Activated B cell treated with CpG ODN at 0.5 μM for 24 hours (primary cell): Measurements from ENCODE around the gene ZNF385A. TPM values are rescaled to one million over a fixed set of nuclear protein-coding genes. Genes with fewer than 3 reads are reported as not detected.
A peak's percentile ranks its signal among the peaks of the same experiment; 100 is the strongest.

ENCODE experiments used
- ATAC-seq: fragments of 200-7000 bp; cut with Tn5 transposase; one replicate; pipeline ENCODE4 v1.10.0; 2021; ENCODE audit warnings: low read depth, mild to moderate bottlenecking, moderate library complexity
- CTCF ChIA-PET: fragments of 350-600 bp; sonication (Branson Sonifier 250); formaldehyde crosslinking; loops from one replicate; lab custom pipeline; 2021; ENCODE audit warnings: antibody characterized with exemption; lab: Charles Lee
- POLR2A ChIA-PET: fragments of 350-600 bp; sonication (Branson Sonifier 250); formaldehyde crosslinking; loops from one replicate; lab custom pipeline; 2021; ENCODE audit warnings: antibody characterized with exemption; lab: Charles Lee
- DNase-seq: peaks from one replicate; pipeline ENCODE4 v3.0.0; 2022
- H3K27ac Mint-ChIP-seq: one replicate; pipeline ENCODE4 v1.8.0; 2020; ENCODE audit warnings: mixed read lengths
- H3K27me3 Mint-ChIP-seq: one replicate; pipeline ENCODE4 v1.8.0; 2021; ENCODE audit warnings: mixed read lengths
- H3K36me3 Mint-ChIP-seq: one replicate; pipeline ENCODE4 v1.8.0; 2021; ENCODE audit warnings: low read depth, mixed read lengths
- H3K4me1 Mint-ChIP-seq: one replicate; pipeline ENCODE4 v1.8.0; 2021; ENCODE audit warnings: mixed read lengths
- H3K4me3 Mint-ChIP-seq: one replicate; pipeline ENCODE4 v1.8.0; 2020; ENCODE audit warnings: mild to moderate bottlenecking, mixed read lengths
- H3K9me3 Mint-ChIP-seq: one replicate; pipeline ENCODE4 v1.8.0; 2020; ENCODE audit warnings: mixed read lengths
- CTCF ChIP-seq: fragments of 200-600 bp; IDR thresholded peaks from one replicate; pipeline ENCODE4 v1.8.0; 2022; ENCODE audit warnings: antibody characterized with exemption, mild to moderate bottlenecking
- intact Hi-C: fragments of 100-400 bp; cut with micrococcal nuclease; formaldehyde crosslinking; loops from one replicate; pipeline ENCODE4 v1.15.1; 2024
- total RNA-seq: library from RNA; stranded (reverse); gene quantifications from 2 replicates; pipeline ENCODE4 v1.2.3, GENCODE V29; 2022

ZNF385A gene
- total RNA-seq, 1 donor from 2014 or later: 5.0 TPM

GRCh38 chr12:54393743-54394142, 9.2 kb upstream of the ZNF385A start:
- no peak for TF ChIP-seq CTCF
- ChIA-PET CTCF (interaction anchor here (0.9 to 2.7 kb wide), 10 partner anchors 9 to 173 kb away, joined by 3 to 15 read pairs (median 4); no protein-coding TSS in a partner anchor), POLR2A (interaction anchor here (0.5 kb wide), 1 partner anchor 58 kb away, joined by 4 read pairs; no protein-coding TSS in a partner anchor)
- Mint-ChIP-seq H3K4me1 (peaks cover 39% of the 10 kb centered on the region), H3K9me3 (no peaks in the 10 kb centered on the region), H3K27me3 (no peaks in the 10 kb centered on the region), H3K36me3 (no peaks in the 10 kb centered on the region), H3K27ac (no peak overlapping the region), H3K4me3 (no peak overlapping the region)
- DNase-seq (no peak), ATAC-seq (no peak)
- intact Hi-C loops: loop anchor here (1.0 to 10.0 kb wide), 5 partner anchors 9 to 669 kb away; partner anchors contain the start of genes CALCOCO1, HOXC8, HOXC9 and ZNF385A

DNA sequence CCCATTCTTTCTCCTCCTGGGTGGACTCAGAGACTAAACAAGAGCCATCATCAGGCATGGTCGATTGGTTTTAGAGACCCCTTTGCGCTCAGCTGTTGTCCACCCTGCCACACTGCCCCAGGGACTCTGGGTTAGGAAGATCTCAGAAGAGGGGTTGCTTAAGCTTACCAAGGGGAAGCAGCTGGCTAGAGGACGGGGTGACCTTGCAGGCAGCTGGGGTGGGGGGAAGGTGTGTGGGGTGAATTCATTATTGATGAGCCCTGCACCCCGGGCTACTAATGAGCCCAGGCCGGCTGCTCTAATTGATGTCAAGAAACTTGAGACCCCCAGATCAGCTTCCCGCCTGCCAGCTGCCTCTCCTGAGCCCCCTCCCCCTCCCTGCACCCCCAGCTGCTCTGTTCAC, 8.7 kb upstream of the ZNF385A start:
- no peak overlapping the region for H3K4me3 Mint-ChIP-seq
- no peak overlapping the region for H3K27ac Mint-ChIP-seq
- no peaks in the 10 kb centered on the region for H3K27me3 Mint-ChIP-seq

GRCh38 chr12:54392485-54393206, 8.1 kb upstream of the ZNF385A start:
- peaks cover 49% of the 10 kb centered on the region for H3K4me1 Mint-ChIP-seq
- no peak for DNase-seq
- CTCF ChIA-PET: interaction anchor here (0.9 to 2.7 kb wide), 8 partner anchors 7 to 172 kb away, joined by 3 to 15 read pairs (median 4); no protein-coding TSS in a partner anchor
- H3K9me3 Mint-ChIP-seq: no peaks in the 10 kb centered on the region
- H3K27me3 Mint-ChIP-seq: no peaks in the 10 kb centered on the region
- H3K4me3 Mint-ChIP-seq: peak overlapping the region; percentile 38
- intact Hi-C loops: loop anchor here (10.0 kb wide), 2 partner anchors 388 to 668 kb away; partner anchors contain the start of genes CALCOCO1, HOXC8 and HOXC9
- POLR2A ChIA-PET: interaction anchor here (0.6 to 1.0 kb wide), 2 partner anchors 24 to 1947 kb away, joined by 3 to 4 read pairs; no protein-coding TSS in a partner anchor
- H3K36me3 Mint-ChIP-seq: no peaks in the 10 kb centered on the region
- no peak for ATAC-seq
- H3K27ac Mint-ChIP-seq: no peak overlapping the region
- no peak for TF ChIP-seq CTCF

More for the DNA sequence above, 8.7 kb upstream of the ZNF385A start:
- intact Hi-C loops: loop anchor here (10.0 kb wide), 2 partner anchors 388 to 668 kb away; partner anchors contain the start of genes CALCOCO1, HOXC8 and HOXC9
- POLR2A ChIA-PET: interaction anchor here (0.5 to 0.6 kb wide), 2 partner anchors 57 to 1947 kb away, joined by 3 to 4 read pairs; no protein-coding TSS in a partner anchor
- no peak for TF ChIP-seq CTCF
- H3K36me3 Mint-ChIP-seq: no peaks in the 10 kb centered on the region
- no peaks in the 10 kb centered on the region for H3K9me3 Mint-ChIP-seq
- CTCF ChIA-PET: interaction anchor here (0.9 to 2.7 kb wide), 10 partner anchors 8 to 173 kb away, joined by 3 to 15 read pairs (median 4); no protein-coding TSS in a partner anchor
- ATAC-seq: no peak
- H3K4me1 Mint-ChIP-seq: peaks cover 45% of the 10 kb centered on the region
- no peak for DNase-seq

DNA sequence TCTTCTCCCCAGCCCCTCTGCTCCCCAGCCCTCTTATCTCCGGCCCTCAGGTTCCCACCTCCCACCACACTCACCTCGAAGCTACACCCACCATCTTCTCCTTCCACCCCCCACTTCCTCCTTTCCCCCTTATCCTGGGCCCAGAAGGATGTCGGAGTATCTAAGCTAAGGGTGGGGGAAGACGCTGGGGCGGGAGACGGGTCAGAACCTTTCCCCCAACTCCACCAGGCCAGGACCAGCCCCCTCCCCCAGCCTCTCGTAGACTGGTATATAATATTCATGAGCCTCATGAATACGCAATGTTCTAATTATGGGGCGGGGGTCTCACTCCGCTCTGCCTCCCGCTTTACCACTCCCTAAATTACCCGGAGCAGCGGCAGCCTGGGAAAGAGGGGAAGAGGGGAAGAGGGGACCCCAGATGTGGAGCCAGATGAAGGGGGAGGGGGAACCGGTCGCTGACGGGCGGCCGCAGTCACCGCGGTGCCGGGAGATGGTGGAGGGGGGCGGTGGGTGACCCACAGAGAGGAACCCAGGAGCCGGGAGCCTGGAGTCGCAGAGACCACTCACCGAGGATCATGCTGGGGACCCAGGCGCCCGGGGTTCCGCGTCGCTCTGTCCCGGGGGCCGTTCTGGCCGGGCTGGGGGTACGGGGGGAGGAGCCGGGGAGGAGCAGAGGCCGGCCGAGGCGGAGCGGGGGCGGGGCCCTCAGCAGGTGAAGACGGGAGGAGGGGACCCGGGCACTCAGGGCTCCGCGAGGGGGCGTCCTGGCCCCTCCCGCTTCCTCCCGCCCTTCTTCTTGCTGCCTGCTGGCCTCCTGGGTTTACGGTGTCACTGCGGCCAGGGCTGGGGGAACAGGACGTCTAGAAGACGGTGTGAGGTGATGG, 6.4 kb upstream of the ZNF385A start:
- H3K4me3 Mint-ChIP-seq: peak overlapping the region; percentile 83
- CTCF ChIA-PET: interaction anchor here (0.8 to 2.6 kb wide), 4 partner anchors 9 to 174 kb away, joined by 3 to 10 read pairs (median 4); no protein-coding TSS in a partner anchor

More for the DNA sequence above, 6.4 kb upstream of the ZNF385A start:
- ATAC-seq (peak; percentile 96), DNase-seq (peak; percentile 74)
- H3K27ac Mint-ChIP-seq: peak overlapping the region; percentile 41
- no peaks in the 10 kb centered on the region for H3K27me3 Mint-ChIP-seq
- no peaks in the 10 kb centered on the region for H3K9me3 Mint-ChIP-seq
- intact Hi-C loops: loop anchor here (1.0 to 10.0 kb wide), 4 partner anchors 12 to 666 kb away; partner anchors contain the start of genes CALCOCO1, HOXC8, HOXC9 and NCKAP1L
- POLR2A ChIA-PET: interaction anchor here (0.6 kb wide), 3 partner anchors 12 to 35 kb away, joined by 7 to 9 read pairs (median 8); no protein-coding TSS in a partner anchor
- no peaks in the 10 kb centered on the region for H3K36me3 Mint-ChIP-seq
- H3K4me1 Mint-ChIP-seq: peaks cover 63% of the 10 kb centered on the region
- TF ChIP-seq CTCF: no peak
